GM10847 (cell line): ENCODE measurements around the gene NPIPB9.
"Not testable (repeated sequence)": the region's sequence is repeated elsewhere in the genome, so short reads cannot be mapped to it uniquely, and the experiment has no call there.

Source experiments
- POLR2A ChIP-seq: IDR thresholded peaks from 2 replicates; pipeline ENCODE4 v1.6.1; 2011; ENCODE audit not compliant: insufficient read length; ENCODE audit errors: extremely low read depth

NPIPB9 gene

DNA sequence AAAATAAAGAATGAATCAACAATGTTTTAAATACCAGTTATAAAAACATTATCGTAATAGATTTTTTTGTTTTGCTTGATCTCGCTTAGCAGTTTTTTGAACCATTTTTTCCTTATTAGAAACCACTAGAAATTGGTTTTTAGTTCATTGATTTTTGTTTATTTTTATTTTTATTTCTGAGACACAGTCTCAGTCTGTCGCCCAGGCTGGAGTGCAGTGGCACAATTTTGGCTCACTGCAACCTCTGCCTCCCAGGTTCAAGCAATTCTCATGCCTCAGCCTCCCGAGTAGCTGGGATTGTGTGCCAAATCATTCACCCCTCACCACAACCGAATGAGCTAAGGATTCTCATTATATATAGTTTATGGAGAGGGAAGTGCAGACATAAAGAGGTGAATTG lies at the start of gene NPIPB9:
NPIPB9 (plus strand) TSS at position 301 of the 400 bp plus-strand sequence.
- TF ChIP-seq POLR2A = not testable (repeated sequence)

DNA sequence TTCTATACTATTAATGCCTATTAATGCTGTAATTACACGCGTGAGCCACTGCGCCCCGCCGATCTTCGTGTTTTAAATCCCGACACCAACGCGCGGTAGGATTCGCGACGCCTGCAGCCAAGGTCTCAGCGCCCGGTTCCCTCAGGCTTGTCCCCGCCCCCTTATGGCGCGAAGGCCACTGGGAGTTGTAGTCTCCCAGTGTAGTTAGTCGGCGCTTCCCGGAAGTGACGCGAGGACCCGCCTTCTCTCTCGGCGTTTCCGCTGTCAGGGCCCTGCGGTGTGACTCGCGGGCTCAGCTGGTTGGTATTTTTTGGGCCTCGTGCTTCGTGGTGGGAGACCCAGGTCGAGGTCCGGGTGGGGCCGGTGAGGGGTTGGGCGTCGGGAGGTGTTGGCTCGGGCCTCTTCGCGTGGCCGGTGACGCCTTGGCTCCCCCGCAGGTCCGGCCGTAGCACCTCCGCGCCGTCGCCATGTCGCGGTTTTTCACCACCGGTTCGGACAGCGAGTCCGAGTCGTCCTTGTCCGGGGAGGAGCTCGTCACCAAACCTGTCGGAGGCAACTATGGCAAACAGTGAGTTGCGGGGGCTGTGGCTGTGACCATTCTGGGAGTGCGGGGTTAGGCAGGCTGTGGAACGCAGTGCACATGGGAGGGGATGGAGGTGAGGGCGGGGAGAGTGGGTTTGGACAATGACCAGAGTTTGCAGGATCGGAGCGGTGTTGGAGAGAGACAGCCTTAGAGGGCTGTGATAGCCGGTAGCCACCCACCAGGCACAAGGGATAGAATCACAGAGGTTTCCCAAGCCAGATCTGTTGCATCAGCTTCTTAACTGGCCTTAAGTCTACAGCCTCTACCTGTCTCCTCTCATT lies 40.1 kb upstream of the NPIPB9 start, which contains the start of gene EIF3C:
EIF3C (plus strand) TSS at position 245 of the 864 bp plus-strand sequence; CDS start at position 468, 223 bp downstream.
- not testable (repeated sequence) for TF ChIP-seq POLR2A

DNA sequence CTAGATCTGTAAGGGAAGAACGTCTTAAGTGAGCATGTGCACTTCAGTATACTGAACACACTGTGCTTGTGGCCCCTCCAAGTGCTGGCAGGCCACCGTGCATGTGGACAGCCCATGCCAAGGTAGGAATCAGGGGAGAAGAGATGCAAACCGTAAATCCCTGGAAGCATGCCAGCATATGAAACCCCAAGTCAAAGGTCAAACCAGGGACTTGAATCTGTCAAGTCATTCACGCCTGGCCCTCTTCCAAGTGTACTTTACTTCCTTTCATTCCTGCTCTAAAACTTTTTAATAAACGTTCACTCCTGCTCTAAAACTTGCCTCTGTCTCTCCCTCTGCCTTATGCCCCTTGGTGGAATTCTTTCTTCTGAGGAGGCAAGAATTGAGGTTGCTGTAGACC lies 68.4 kb downstream of the NPIPB9 start:
- no peak for TF ChIP-seq POLR2A

DNA sequence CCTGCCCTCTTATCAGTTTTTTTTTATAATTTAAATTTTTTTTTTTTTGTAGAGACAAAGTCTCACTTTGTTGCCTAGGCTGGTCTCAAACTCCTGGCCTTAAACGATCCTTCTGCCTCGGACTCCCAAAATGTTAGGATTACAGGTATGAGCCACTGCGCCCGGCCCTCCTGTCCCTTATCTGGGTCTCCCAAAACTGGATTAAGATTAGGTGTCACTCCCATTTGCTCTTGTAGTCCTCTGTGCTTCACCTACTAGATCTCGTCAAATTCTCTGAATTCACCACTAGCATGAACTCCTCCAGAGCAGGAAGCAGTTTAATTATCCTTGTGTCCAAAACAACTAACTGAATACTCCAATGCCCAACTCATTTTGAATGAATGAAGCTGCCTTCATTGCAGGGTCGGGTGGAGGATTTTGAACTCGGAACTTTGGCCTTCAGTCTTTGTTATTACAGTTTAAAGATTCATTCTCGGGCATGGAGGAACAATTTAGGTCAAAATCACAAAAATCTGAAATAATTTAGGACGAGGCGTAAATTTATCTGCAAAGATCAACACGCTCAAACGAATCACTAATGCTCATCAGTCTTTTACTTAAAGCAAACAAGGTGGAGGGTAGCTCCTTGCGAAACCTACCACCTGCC lies 70.4 kb downstream of the NPIPB9 start:
- no peak for TF ChIP-seq POLR2A
